Hematopoietic multipotent progenitor cell treated with erythropoietin and hydrocortisone succinate and interleukin-3 and kit ligand, for 17 days (in vitro differentiated cells): Measurements from ENCODE around the gene PCBP3.
"Not testable (repeated sequence)": the region's sequence is repeated elsewhere in the genome, so short reads cannot be mapped to it uniquely, and the experiment has no call there.

Source experiments
- DNase-seq: peaks from one replicate; pipeline ENCODE4 v3.0.0-alpha.2; 2015; ENCODE audit warnings: low spot score

Gene PCBP3

DNA sequence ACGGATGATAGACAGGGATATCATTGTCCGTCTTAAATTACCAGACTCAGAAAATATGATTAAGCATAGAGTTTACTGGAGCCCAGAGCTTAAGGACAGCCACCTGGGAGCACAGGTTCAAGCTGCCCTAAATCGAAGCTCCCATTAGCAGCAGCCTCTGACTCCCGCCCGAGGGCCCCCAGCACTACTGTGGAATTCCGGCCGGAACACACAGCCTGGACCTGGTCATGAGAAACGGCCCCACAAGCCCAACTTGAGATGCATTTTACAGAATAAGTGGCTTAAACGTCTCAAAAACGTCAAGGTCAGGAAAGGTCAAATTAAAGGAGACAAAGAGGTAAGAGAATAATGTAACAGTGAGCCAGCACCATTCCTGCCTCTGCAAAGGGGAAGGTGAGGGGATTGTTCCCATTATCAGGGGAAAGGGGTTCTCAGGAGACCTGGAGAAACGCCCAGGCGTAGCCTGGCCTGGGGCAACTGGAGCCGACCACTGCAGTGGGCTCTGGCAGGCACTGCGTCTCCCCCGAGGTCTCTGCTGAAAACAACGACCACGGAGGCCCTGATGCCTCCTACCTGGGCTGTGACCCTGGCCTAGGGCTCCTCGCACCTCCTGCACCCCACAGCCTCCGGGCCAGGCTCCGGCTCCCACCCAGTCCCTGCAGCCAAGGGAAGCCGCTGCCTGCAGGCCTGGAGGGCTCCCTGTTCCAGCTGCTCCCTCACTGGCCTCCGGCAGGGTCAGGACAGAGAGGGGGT, 326.6 kb downstream of the PCBP3 start:
- DNase-seq: no peak

DNA sequence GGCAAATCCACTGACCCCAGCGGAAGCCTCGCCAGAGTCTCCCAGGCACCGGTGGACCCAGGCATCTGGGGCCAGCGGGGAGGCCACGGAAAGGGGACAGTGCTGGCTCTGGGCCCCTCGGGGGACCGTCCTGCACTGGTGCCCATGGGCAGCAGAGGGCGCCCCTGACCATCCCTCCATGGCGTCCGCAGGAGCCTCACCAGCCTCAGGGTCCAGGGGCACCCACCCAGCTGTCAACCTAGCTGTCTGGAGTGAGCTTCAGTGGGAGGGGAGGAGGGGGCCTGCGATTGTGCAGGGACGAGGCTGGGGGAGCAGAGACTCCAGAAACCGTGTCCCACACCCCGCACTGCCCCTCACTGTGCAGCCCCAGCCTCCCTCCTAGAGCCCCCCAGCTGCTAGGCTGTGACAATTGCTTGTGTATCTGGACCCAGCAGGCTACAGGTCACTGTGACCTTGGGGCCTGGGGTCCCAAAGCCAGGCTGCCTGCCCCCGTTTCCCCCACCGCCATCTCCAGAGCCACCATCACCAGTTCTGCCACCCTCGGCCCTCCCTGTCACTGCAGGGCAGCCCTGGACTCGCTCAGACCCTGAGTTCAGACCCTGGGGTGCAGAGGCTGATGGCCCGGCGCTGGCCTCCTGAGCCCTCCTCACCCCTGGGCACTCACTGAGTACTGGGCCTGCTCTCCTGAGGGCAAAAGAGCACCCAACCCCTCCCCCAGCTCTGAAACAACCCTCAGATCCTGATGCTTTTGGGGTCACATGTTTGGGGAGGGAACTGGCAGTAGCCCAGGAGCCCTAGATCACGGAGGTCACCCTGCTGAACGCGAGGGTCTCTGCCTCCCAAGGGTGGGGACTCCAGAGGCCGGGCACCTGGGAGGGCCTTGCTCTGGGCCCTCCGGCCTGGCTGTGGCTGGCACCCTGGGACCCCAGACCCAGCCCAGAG, 327.4 kb downstream of the PCBP3 start:
- no peak for DNase-seq

DNA sequence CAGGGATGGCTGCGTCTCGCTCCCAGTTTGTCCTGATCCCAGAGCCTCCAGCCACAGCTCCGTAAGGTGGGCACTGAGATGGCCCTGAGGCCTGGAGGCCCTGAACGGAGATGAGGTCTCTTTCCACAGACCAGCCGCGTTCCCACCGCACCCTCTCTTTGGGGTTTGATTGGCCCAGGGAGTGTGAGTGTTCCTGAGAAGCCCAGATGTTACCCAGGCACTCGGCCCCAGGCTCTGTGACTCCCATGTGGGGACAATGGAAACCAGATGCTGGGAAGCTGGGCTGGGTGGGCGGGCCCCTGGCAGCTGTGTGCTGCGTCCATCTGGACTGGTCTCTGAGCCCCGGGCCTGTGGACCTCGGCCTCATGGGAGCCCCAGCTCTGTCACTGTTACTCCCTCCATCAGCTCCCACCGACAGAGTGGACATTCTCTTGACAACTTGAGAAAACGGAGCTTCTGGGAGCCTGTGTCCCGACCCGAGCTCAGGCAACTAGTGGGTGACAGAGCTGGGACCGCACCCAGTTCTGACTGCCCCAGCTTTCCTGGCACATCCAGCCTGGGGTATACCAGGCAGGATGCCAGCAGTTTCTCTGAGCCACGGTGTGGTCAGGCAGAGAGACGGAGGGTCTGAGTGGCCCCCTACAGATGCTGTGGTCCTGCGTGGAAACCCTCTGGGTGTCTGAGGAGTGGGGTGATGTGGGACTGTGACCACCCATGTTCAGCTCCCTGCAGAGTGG, 328.3 kb downstream of the PCBP3 start:
- no peak for DNase-seq

DNA sequence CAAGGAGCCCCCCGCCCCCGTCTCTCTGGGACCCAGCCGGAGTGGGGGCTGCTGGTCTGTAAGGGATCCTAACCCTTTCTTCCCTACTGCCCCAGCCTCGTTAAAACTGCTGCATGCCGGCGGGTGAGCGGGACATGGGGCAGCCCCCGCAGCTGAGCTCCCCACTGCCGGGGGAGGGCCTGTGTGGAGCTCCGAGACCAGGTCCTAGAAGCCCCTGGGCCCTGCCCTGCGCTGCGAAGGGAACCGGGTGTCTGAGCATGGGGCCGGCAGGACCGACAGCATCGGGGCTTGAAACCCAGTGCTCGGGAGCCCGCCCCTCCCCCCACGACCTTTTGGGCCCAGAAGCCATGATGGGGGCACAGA, 328.8 kb downstream of the PCBP3 start:
- no peak for DNase-seq

DNA sequence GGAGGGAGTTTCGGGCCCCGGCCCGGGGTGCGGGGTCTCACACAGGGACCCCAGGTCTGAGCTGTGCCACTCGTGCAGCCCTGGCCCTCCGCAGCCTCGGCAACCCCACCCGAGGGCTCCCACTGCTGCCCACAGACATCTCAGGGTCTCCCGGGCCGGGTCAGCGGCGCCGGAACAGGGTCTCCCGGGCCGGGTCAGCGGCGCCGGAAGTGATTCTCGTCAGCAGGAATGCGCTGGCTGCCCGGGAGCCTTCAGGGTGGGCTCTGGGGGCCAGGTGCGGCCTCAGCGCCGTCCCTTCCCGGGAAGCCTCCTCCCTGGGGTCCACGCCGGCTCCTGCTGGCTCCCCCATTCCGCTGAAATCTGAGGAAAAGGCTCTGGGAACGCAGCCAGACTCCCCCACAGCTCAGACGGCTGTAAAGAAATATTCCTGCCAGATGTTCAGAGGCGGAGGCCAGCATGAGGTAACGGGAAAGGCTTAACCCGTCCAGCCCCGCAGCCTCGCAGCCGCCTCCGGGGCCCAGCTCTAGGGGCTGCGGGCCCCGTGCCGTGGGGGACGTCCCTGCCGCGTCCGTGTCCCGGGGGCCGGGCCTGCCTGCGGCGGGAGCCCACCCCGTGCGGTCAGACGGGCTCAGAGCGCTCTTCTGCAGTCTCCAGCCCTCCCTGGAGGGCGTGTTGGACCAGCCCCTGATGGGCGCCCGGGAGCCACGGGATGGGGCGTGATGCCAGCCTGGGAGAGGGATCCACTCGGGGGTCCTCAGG, 329.4 kb downstream of the PCBP3 start:
- no peak for DNase-seq

DNA sequence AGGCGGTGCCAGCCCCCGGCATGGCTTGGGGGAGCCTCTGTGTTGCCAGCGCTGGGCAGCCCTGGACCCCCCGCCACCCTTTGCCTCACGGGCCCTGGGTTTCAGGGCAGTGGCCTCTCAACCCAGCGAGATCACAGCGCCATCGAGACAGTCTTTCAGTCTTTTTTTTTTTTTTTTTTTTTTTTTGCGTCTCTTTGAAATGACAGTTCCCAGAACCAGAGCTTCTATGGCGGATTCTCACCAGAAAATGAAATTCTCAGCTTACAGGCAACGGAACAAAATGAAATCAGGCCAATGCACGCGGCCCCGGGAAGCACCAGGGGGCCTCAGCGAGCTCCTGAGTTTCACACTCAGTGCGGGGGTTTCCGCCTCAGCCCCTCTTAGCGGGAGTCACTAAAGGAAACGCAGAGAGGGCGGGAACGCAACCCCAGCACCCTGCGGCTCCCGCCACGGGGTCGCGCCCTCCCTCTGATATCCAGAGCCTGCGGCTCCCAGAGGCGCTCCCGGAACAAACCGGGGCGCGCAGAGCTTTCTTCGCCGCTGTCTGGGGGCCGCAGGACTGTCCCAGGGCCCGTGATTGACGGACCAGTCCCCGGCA, 330.0 kb downstream of the PCBP3 start:
- DNase-seq: no peak

DNA sequence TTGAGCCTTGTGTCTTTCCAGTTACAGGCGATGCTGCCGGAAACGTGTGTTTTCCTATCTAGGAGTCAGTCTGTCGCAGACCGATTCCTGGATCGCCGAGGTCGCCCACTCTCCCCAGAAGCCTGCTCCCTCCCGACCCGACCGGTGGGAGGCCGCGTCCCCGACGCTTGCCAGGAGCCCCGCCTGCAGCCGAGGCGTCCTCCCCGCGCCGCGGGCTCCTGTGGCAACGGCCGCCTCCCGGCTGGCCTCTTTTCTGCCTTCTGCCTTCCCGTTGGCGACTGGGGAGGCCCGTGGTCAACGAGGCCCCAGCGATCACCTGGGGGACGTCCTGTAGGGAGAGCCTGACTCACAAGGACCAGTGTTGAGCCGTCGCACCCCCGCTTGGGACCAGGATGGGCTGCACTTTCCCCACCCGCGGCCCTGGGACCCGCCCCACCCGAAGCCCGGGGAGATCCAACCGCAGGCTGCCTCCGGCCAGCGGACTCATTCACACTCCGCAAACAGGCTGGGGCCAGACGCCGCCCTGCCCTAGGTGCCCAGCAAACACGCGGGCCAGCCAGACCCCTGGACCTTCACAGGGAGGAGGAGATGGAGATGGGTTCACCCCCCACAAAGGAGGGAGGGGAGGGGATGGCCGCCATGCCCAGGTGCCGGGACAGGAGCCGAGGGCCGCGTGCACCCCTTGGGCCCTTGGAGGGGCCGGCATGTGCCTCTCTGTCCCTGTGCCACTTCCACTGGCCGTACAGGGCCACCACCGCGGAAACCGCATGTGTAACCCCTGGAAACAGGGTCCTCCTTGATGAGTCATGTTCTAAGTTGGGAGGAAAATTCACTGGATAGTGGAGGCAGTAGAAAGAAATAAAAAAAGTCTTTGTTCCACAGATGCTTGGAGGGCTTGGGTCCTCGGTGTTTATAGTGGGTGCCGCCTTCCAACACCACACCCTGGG, 330.8 kb downstream of the PCBP3 start:
- no peak for DNase-seq

DNA sequence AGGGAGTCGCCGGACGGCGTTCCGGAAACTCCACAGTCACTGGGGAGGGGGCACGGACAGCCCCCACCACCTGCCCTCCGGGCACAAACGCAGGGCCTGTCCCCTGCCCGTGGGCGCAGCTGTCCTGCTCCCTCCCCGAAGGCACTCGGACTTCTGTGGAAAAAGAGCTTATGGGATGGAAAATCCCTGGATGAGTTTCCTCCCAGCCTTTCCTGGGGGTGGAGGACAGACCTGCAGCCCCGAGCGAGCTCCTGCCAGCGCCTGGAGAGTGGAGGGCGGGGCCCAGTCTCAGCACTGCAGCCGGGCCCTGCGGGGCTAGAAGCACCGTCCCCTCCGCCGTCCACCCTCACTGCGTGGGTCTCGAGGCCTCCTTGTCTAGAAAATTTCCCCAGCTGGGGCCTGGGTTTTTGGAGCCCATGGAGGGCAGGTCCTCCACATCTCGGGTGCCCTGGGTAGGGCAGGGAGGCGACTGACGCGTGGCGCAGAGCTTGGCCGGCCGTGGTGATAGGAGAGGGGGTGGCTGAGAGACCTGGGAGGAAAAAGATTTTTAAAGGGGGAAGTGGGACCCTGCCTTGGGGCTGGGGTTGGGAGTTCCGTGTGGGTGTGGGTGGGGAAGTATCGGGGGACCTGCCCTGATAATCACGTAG, 331.6 kb downstream of the PCBP3 start:
- DNase-seq: no peak

DNA sequence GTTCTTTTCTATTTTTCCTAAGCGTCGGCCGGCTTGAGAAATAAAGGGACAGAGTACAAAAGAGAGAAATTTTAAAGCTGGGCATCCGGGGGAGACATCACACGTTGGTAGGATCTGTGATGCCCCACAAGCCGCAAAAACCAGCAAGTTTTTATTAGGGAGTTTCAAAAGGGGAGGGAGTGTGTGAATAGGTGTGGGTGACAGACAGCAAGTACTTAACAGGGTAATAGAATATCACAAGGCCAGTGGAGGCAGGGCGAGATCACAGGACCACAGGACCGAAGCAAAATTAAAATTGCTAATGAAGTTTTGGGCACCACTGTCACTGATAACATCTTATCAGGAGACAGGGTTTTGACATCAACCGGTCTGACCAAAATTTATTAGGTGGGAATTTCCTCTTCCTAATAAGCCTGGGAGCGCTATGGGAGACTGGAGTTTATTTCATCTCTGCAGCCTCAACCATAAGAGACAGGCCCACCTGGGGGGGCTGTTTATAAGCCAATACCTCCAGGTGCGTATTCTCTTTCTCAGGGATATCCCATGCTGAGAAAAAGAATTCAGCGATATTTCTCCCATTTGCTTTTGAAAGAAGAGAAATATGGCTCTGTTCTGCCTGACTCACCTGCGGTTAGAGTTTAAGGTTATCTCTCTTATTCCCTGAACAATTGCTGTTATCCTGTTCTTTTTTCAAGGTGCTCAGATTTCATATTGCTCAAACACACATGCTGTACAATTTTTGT, 332.3 kb downstream of the PCBP3 start:
- DNase-seq: not testable (repeated sequence)

DNA sequence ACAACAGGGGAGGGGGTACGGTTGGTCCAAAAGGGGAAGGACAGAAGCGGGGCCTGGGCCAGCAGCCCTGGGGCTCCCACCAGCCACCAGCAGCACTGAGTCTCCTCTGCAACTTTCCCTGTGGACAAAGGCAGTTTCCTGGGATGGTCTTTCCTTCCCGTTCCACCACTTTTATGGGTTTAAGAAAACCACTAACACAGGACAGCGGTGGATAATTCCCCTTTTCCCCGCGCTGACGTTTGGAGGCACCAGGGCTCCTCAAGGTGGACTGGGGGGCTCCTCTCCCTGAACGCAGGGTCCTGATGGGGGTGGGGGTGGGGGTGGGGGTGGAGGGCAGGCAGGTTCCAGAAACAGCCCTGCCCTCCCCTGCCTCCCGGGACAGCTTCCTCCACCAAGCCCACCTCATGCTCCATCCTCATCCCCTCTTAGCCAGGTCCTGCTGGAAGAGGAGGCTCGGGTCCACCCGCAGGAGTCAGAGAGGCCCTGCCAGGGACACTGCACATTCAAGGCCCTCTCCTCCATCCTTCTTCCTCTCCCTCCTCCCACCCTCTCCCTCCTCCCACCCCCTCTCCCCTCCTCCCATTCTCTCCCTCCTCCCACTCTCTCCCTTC, 333.3 kb downstream of the PCBP3 start:
- no peak for DNase-seq

DNA sequence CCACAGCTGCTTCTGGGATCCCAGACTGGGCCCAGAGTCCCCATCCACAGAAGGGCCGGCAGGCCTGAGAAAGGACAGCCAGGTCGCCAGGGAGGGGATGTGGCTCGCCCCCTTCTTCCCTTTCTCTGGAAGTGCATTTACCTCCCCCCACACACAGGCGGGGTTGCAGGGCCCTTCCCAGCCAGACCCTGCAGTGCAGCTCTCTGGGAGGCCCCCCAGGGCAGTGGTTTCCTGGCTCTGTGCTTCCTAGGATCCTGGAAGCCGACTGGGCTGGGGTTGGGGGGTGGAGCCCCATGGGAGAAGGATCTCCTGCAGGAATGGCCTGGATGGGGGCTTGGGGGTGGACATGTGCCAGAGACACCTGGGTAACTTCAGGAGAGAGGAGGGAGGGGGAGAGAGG, 333.9 kb downstream of the PCBP3 start:
- DNase-seq: no peak

DNA sequence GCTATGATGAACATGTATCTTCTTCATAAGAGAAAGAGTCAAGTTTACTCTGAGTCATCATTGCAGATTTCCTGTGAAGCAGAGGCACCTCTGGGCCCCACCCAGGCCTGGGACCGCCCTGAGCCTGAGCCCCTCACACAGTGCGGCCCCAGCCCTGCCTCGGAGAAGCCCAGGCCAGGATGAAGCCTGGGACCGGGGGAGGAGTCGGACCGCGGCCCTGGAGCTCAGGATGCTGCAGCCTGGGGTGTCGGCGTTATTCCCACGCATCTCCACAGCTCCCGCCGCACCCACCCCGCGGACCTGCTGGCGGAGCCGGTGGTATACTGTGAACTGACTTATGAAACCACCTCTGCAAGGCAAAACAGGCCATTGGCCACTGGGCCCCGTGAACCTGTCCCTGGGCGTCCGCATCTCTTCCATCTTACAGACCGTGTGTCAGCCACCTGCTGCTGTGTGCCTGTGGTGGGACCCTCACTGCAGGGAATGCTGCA, 335.7 kb downstream of the PCBP3 start:
- DNase-seq: no peak

DNA sequence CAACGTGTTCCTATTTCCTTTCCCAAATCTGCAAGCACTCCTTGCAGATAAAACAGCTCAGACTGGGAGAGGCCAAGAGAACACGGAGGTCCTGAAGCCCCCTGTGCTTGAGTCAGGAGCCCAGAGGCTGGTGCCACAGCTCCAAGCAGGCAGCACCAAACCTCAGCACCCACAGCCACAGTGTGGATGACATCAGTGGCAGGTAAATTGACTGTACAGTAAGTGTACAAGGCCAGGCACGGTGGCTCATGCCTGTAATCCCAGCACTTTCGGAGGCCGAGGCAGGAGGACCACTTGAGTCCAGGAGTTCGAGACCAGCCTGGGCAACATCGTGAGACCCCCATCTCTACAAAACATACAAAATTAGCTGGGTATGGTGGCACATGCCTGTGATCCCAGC, 336.1 kb downstream of the PCBP3 start:
- no peak for DNase-seq

DNA sequence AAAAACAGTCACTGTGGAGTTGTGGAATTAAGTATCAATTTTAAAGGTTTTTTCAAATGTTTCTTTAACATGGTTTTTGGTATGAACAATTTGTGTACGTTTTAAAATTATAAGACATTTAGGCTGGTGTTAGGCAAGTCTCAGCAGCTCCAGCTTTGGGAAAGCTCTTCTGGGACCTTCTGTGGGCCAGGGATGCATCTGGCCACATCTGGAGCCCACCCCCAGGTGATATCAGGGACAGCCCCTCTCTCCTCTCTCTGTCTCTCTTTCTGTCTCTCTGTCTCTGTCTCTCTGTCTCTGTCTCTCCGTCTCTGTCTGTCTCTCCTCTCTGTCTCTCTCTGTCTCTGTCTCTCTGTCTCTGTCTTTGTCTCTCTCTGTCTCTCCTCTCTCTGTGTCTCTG, 336.7 kb downstream of the PCBP3 start:
- no peak for DNase-seq

DNA sequence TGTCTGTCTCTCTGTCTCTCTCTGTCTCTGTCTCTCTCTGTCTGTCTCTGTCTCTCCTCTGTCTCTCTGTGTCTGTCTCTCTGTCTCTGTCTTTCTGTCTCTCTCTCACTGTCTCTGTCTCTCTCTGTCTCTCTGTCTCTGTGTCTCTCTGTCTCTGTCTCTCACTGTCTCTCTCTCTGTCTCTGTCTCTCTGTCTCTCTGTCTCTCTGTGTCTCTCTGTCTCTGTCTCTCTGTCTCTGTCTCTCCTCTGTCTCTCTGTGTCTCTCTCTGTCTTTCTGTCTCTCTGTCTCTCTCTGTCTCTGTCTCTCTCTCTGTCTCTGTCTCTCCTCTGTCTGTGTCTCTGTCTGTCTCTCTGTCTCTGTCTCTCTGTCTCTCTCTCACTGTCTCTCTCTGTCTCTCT, 337.2 kb downstream of the PCBP3 start:
- no peak for DNase-seq

DNA sequence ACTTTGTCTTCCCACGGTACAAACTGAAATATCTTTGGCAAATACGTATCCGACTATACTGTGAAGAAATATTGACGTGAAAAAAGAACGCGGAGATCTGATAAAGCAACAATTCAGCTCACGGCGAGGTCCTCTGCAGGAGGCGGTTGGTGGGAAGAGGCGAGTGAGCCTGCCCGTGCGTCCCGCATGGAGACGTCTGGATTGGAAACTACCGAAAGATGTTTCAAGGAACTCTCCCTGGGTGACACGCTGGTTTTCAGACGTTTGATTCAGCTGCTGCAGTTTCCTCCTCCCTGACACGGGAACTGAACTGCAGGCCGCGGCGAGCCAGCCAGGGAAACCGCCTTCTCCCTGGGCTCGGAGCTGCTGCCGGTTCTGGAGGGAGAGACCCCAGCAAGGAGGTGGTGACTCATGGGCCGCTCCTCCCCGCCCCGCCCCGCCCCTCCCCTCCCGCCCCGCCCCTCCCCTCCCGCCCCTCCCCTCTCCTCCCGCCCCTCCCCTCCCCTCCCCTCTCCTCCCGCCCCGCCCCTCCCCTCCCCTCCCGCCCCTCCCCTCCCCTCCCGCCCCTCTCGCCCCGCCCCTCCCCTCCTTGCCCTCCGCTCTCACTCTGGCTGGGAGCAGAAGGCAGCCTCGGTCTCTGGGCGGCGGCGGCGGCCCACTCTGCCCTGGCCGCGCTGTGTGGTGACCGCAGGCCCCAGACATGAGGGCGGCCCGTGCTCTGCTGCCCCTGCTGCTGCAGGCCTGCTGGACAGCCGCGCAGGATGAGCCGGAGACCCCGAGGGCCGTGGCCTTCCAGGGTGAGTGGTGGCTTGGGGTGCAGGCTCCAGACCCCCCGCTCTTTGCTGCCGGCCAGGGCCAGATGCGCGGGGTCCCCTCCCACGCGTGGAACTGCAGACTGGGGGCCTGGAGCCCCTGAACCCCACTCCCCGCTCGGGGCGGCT, 337.9 kb downstream of the PCBP3 start, which contains the start of gene COL6A1:
Gene COL6A1 (plus strand): TSS at position 620 of the 941 bp plus-strand sequence. CDS start 81 bp downstream, at position 701.
- DNase-seq: peak; percentile 10

DNA sequence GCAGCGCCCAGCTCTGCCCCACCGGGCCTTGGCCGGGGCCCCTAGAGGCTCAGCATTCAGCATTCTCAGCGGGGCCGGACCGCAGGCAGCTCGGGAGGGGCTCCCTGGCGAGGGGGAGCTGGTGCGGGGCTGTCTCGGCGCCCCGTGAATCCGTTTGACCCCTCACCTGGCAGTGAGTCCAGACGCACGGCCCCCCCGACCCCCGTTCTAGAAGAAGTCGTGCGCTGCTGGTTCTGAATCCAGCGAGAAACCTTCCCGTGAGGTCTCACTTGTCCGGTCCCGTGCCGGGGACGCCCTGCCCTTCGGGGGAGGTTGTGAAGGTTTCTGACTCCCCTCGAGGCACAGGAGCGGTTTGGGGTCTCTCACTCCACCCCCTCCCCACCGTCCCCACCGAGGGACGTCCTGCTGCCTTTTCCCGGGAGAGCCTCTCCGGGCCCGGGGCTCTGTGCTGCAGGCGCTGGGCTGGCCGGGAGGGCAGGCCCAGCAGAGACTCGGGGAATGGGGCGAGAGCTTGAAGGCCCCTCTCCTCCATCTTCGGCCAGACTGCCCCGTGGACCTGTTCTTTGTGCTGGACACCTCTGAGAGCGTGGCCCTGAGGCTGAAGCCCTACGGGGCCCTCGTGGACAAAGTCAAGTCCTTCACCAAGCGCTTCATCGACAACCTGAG, 338.7 kb downstream of the PCBP3 start:
- no peak for DNase-seq
